Right lobe of liver (tissue), 4 donors: ENCODE results near the gene PCDHA8.

Experiments used
- POLR2A ChIP-seq: fragments of 450-650 bp; IDR thresholded peaks from one replicate; pipeline ENCODE4 v1.6.1; 2017; ENCODE audit warnings: antibody characterized with exemption, mild to moderate bottlenecking
- TF ChIP-seq, protein P1 (sequence below), 4 donors: fragments of 200-600 bp in 3 of 4; fragments of 450-650 bp in 1 of 4; IDR thresholded peaks; one replicate each; pipeline versions ENCODE4 v1.5.1 to v1.8.0; 2016 to 2022; ENCODE audit warnings: antibody characterized with exemption in 4 of 4, mild to moderate bottlenecking in 2 of 4
- donor health status: DM: no; HTN: no; CAD: no.
- donor health status: DM: no; HTN: no; CAD: no.
- donor health status: DM: no; HTN: yes; CAD: no.

DNA sequence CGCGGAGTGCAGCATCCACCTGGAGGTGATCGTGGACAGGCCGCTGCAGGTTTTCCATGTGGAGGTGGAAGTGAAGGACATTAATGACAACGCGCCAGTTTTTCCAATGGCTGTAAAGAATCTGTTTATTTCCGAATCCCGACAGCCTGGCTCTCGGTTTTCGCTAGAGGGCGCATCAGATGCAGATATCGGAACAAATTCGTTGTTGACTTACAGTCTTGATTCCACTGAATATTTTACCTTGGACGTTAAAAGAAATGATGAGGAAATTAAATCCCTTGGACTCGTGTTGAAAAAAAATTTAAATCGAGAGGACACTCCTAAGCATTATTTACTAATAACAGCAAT lies 39.5 kb upstream of the PCDHA8 start:
- TF ChIP-seq, protein P1, sequence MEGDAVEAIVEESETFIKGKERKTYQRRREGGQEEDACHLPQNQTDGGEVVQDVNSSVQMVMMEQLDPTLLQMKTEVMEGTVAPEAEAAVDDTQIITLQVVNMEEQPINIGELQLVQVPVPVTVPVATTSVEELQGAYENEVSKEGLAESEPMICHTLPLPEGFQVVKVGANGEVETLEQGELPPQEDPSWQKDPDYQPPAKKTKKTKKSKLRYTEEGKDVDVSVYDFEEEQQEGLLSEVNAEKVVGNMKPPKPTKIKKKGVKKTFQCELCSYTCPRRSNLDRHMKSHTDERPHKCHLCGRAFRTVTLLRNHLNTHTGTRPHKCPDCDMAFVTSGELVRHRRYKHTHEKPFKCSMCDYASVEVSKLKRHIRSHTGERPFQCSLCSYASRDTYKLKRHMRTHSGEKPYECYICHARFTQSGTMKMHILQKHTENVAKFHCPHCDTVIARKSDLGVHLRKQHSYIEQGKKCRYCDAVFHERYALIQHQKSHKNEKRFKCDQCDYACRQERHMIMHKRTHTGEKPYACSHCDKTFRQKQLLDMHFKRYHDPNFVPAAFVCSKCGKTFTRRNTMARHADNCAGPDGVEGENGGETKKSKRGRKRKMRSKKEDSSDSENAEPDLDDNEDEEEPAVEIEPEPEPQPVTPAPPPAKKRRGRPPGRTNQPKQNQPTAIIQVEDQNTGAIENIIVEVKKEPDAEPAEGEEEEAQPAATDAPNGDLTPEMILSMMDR (IDR thresholded peaks at IDR 0.05) = peak in 1 of 4 donors; percentile 12
- no peak for TF ChIP-seq POLR2A
